Duodenal mucosa (tissue), 2 donors: ENCODE data around the gene DDAH1.
A peak's percentile ranks its signal among the peaks of the same experiment; 100 is the strongest.

Experiments
- H3K27ac ChIP-seq: one replicate; pipeline ENCODE4 v1.7.0; 2013; ENCODE audit warnings: low read depth, low read length
- H3K27me3 ChIP-seq, 2 donors: one replicate each; pipeline ENCODE4 v1.7.0; 2013; ENCODE audit warnings: low read length in 2 of 2, control low read depth in 1 of 2; ENCODE audit not compliant: insufficient read depth in 2 of 2, control insufficient read depth in 1 of 2
- H3K36me3 ChIP-seq, 2 donors: one replicate each; pipeline ENCODE4 v1.7.0; 2013; ENCODE audit warnings: low read length in 2 of 2, control low read depth in 1 of 2; ENCODE audit not compliant: insufficient read depth in 2 of 2, control insufficient read depth in 1 of 2
- H3K4me1 ChIP-seq, 2 donors: one replicate each; pipeline ENCODE4 v1.7.0; 2013; ENCODE audit warnings: low read length in 2 of 2, control low read depth in 1 of 2; ENCODE audit not compliant: insufficient read depth in 2 of 2, control insufficient read depth in 1 of 2
- H3K4me3 ChIP-seq, 2 donors: one replicate each; pipeline ENCODE4 v1.7.0; 2013; ENCODE audit warnings: low read length in 2 of 2, low read depth in 1 of 2
- H3K9ac ChIP-seq, 2 donors: one replicate each; pipeline ENCODE4 v1.7.0; 2013; ENCODE audit warnings: low read length in 2 of 2, low read depth in 1 of 2
- H3K9me3 ChIP-seq, 2 donors: one replicate each; pipeline ENCODE4 v1.7.0; 2013; ENCODE audit warnings: low read length in 2 of 2, control low read depth in 1 of 2; ENCODE audit not compliant: control insufficient read depth in 1 of 2

DDAH1 gene

GRCh38 chr1:85322655-85323054 is 142.3 kb downstream of the DDAH1 start:
- Histone ChIP-seq H3K9me3 (no peaks in the 10 kb centered on the region), H3K4me1 (peaks cover 4 to 6% of the 10 kb centered on the region in 2 donors), H3K36me3 (peaks cover 8 to 11% of the 10 kb centered on the region in 2 donors), H3K9ac (no peak overlapping the region), H3K4me3 (no peak overlapping the region), H3K27me3 (no peaks in the 10 kb centered on the region), H3K27ac (no peak overlapping the region)

DNA sequence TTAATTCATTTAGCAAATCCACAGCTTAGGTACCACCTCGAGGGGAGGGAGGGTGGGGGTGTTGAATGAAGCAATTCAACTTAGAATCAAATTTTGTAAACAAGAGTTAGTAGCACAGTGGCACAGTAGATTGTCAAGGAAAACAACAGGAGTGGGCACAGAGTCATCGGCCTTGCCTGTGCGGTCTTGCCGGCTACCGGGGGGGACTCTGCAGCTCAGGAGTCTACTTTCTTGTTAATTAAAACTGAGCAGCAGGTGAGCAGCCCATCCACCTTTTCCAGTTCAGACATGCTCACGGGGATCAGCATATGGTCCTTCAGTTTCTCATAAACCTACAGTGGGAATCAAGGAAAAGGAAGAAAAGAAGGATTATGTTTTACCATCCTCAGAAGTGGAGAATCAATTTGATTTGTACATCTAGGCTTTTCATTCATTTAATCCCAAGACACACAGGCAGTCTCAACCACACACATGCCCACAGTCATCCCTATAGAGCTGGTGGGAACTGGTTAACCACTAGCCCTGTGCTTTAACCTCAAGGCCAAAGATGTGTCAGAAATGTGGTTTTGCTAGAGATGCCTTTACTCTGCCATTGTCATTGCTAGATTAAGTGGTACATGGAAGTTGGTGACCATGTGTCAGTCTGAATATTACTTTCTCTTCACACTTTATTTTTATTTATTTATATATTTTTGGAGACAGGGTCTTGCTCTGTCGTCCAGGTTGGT is 143.6 kb downstream of the DDAH1 start:
- Histone ChIP-seq H3K4me3 (no peak overlapping the region), H3K36me3 (peaks cover 8 to 17% of the 10 kb centered on the region in 2 donors), H3K9ac (no peak overlapping the region), H3K9me3 (no peaks in the 10 kb centered on the region), H3K27ac (no peak overlapping the region), H3K27me3 (no peaks in the 10 kb centered on the region), H3K4me1 (peaks cover 4% of the 10 kb centered on the region in 2 donors)

DNA sequence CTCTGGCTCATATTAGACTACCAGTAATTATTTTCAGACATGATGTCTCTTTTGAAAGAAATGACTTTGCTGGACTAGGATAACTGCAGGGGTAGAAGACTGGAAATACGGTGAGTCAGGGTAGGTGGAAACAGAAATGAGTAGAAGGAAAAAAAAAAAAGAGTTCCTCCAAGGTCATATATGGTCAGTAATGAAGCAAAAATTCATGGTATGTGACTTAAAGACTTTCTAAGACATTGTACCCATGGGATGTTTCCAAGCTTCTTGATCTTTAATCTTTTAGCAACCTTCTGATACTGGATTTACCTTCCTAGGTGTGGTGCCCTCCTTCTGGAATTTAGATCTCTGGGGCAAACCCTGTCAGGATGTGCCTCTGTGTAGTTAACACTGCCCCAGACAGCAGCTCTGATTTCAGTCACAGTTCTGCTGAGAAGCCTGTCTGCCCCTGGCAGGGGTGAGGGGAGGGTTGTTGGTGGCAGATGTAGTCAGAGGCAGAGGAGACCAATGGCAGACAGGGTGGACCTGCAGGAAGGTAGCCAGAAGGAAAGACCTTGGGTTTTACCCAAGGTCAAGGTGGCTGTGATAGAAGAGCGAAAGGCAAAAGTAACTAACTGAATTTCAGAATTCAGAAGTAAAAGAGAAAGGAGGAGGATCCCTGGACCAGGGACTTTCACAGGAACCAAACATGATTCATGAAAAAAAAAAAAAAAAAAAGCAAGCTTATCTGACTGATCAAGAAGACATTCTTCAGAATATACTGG is 144.4 kb downstream of the DDAH1 start:
- Histone ChIP-seq H3K27me3 (no peaks in the 10 kb centered on the region), H3K4me1 (peaks cover 0 to under 1% of the 10 kb centered on the region in 2 donors), H3K27ac (peak overlapping the region; percentile 2), H3K9me3 (no peaks in the 10 kb centered on the region), H3K4me3 (no peak overlapping the region), H3K9ac (no peak overlapping the region), H3K36me3 (peaks cover 8 to 19% of the 10 kb centered on the region in 2 donors)

GRCh38 chr1:85319931-85320330 is 145.0 kb downstream of the DDAH1 start:
- H3K4me3 ChIP-seq: no peak overlapping the region
- no peaks in the 10 kb centered on the region for H3K27me3 ChIP-seq
- H3K36me3 ChIP-seq: peaks cover 8 to 19% of the 10 kb centered on the region in 2 donors
- H3K9ac ChIP-seq: no peak overlapping the region
- no peaks in the 10 kb centered on the region for H3K4me1 ChIP-seq
- H3K27ac ChIP-seq: no peak overlapping the region
- H3K9me3 ChIP-seq: no peaks in the 10 kb centered on the region

DNA sequence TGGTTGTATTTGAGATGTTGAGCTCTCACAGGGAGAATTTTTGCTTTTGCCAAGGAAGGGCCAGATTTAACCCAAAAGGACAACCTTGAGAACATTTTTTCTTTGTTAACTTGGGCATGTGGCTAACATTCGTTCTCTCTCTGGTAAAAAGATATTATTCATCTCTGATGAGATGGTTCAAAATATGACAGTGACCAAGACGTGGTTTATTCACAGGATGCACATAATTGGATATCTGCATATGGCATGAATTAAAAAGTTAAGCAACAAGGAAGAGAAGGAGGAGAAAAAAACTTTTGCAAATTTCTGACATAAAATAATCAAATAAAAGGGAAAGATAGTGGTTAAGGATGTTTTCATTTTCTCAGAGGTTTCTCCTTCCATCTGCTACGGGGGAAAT is 145.5 kb downstream of the DDAH1 start:
- H3K4me1 ChIP-seq: no peaks in the 10 kb centered on the region
- H3K4me3 ChIP-seq: no peak overlapping the region
- no peaks in the 10 kb centered on the region for H3K9me3 ChIP-seq
- H3K36me3 ChIP-seq: peaks cover 8 to 19% of the 10 kb centered on the region in 2 donors
- H3K27ac ChIP-seq: no peak overlapping the region
- H3K9ac ChIP-seq: no peak overlapping the region
- no peaks in the 10 kb centered on the region for H3K27me3 ChIP-seq

DNA sequence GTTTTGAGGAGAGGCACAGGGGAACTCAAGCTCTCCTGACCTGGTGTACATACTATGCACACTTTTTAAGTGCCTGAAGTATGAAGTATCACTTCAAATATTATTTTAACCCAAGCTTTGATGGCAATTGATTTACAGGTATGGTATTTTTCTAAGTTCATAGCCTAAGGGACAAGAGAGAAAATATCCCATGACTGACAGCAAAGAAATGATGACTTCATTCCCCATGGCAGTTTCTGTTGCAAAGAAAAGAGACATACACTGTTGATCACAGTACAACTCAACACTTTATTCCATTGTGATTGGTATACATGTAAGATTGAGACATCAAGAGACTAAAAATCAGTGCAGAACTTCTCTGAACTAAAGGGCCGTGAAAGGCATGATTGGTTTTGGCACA is 146.7 kb downstream of the DDAH1 start:
- no peak overlapping the region for H3K9ac ChIP-seq
- H3K36me3 ChIP-seq: peaks cover 8 to 15% of the 10 kb centered on the region in 2 donors
- no peaks in the 10 kb centered on the region for H3K4me1 ChIP-seq
- no peaks in the 10 kb centered on the region for H3K9me3 ChIP-seq
- no peak overlapping the region for H3K27ac ChIP-seq
- H3K27me3 ChIP-seq: no peaks in the 10 kb centered on the region
- no peak overlapping the region for H3K4me3 ChIP-seq

DNA sequence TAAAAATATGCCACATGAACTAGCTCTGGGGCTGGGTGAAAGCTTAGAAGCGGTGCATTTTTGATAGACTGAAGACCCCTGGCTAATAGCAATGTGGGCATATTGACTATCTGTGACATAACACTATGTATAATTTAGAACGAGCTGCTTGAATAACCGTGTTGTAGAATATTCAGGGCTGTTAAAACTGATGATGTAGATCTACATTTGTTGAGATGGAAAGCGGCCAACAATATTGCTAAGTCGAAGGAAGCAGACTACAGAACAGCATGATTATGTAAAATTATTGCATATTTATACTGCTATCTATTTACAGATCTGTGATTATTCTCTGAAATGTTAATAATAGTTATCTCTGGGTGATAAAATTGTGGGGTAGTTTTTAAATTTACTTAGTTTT is 147.4 kb downstream of the DDAH1 start:
- Histone ChIP-seq H3K36me3 (peaks cover 8 to 13% of the 10 kb centered on the region in 2 donors), H3K9ac (no peak overlapping the region), H3K9me3 (no peaks in the 10 kb centered on the region), H3K4me1 (no peaks in the 10 kb centered on the region), H3K27ac (no peak overlapping the region), H3K4me3 (no peak overlapping the region), H3K27me3 (no peaks in the 10 kb centered on the region)

DNA sequence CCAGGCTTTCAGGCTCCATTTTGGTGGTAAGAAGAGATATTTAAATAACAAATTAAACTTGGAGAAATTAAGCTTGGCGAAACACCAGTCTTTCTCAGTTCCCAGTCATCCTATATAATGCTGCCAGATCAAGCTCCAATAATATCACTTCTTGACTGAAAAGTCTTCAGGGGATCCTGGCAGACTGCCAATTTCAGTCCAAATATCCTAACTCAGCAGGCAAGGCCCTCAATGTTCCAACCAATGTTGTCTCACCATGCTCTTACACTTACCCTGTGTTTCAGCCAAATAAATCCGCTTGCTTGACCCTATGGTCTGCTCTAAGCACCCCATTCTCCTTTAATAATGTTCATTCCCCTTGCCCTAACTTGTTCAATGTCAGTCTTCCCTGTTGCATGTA is 148.6 kb downstream of the DDAH1 start:
- Histone ChIP-seq H3K36me3 (peaks cover 8 to 13% of the 10 kb centered on the region in 2 donors), H3K27ac (no peak overlapping the region), H3K9ac (no peak overlapping the region)

DNA sequence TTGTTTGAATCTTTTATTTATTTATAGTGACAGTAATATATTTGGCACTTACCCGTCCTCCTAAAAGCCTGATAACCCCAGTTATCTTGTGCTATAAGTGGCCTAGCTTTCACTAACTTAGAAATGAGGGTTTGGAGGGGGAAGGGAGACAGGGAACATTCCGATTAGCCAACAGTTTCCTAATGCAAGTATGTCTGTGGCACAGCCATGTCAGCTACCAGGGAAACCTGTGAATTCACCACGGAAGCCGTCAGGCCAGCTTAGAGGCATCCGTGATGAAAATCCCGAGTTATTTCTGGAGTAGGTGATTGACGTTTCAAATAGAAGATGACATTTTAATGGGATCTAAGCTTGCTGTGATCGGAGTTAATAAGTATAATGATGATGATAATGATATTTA is 149.2 kb downstream of the DDAH1 start:
- Histone ChIP-seq H3K4me3 (no peak overlapping the region), H3K27me3 (no peaks in the 10 kb centered on the region), H3K9me3 (no peaks in the 10 kb centered on the region), H3K36me3 (peaks cover 8 to 13% of the 10 kb centered on the region in 2 donors), H3K9ac (no peak overlapping the region), H3K27ac (no peak overlapping the region), H3K4me1 (no peaks in the 10 kb centered on the region)

More for the DNA sequence above, 148.6 kb downstream of the DDAH1 start:
- Histone ChIP-seq H3K9me3 (no peaks in the 10 kb centered on the region), H3K27me3 (no peaks in the 10 kb centered on the region), H3K4me1 (no peaks in the 10 kb centered on the region), H3K4me3 (no peak overlapping the region)

DNA sequence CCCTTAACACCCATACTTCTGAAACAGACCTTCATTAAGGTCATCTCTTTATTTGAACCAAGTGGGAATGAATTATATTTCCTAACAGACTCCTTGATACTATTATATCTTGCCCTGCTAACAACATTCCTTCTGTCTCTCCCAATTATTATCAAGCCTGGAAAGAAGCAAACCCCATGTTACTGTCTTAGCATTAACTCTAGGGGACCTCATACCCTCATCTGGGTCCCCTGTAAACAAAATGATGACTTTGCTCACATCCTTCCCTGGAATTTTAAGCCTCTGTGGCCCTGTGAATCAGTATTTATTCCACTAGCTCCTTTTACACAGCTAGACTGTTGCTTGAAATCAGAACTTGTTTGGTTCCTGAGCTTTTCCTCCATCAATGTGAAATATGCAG is 150.2 kb downstream of the DDAH1 start:
- Histone ChIP-seq H3K9me3 (no peaks in the 10 kb centered on the region), H3K4me3 (no peak overlapping the region), H3K27me3 (no peaks in the 10 kb centered on the region), H3K4me1 (no peaks in the 10 kb centered on the region), H3K9ac (no peak overlapping the region), H3K27ac (no peak overlapping the region), H3K36me3 (peaks cover 0 to 8% of the 10 kb centered on the region in 2 donors)
